Measurements from ENCODE around the gene AQP12A. TPM values are rescaled to one million over a fixed set of nuclear protein-coding genes. Genes with fewer than 3 reads are reported as not detected.
A peak's percentile ranks its signal among the peaks of the same experiment; 100 is the strongest.
"Not testable (repeated sequence)": the region's sequence is repeated elsewhere in the genome, so short reads cannot be mapped to it uniquely, and the experiment has no call there.

Gene AQP12A
- total and polyA plus RNA-seq, 7 experiments from 2014 or later = not detected

DNA sequence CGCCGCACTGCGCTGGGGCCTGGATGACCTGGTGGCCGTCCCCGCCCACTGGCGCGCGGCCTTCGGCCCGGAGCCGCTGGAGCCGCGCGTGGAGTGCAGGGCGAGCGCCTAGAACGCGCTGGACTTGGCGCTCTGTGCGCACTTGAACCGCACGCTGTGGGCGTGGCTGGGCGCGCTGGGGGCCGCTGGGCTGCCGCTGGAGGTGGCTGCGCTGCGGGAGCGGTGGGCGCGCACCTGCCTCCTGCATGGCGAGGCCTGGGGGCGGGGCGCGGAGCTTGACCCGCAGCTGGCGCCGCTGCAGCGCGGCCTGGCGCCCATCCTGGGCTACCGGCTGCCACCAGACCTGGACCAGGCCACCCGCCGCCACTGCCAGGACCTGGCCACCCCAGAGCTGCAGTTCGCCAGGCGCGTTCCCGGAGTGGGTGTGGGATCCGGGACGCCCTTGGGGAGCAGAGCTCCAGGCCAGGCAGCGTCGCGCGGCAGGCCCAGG lies 18.9 kb upstream of the AQP12A start:
- H3K27ac ChIP-seq (ENCODE audit: low read depth, low read length) = no peak overlapping the region
- no peak overlapping the region for H3K4me3 ChIP-seq (ENCODE audit: low read length)
- DNase-seq (no peak), ATAC-seq (no peak)
- H3K36me3 ChIP-seq (ENCODE audit: control insufficient read depth in 2 of 3, insufficient read depth in 3 of 3, low read length in 3 of 3) = no peaks in the 10 kb centered on the region
- Mint-ChIP-seq H3K4me3 (no peak overlapping the region), H3K36me3 (no peaks in the 10 kb centered on the region), H3K27me3 (peaks cover 3 to 45% (median 11%) of the 10 kb centered on the region in 5 donors), H3K27ac (no peak overlapping the region), H3K9me3 (no peaks in the 10 kb centered on the region), H3K4me1 (peaks cover 0 to 2% (median 0%) of the 10 kb centered on the region in 7 donors)
- no peaks in the 10 kb centered on the region for H3K9me3 ChIP-seq (ENCODE audit: control insufficient read depth in 2 of 3, low read length in 3 of 3)
- POLR2A ChIA-PET = no interaction called here
- CTCF ChIA-PET = no interaction called here
- H3K27me3 ChIP-seq (ENCODE audit: control insufficient read depth in 2 of 2, insufficient read depth in 2 of 2, low read length in 2 of 2) = no peaks in the 10 kb centered on the region
- intact Hi-C loops (cut with micrococcal nuclease) = no loop called here
- H3K4me1 ChIP-seq (ENCODE audit: control insufficient read depth in 2 of 2, insufficient read depth in 2 of 2, low read length in 2 of 2) = no peaks in the 10 kb centered on the region

DNA sequence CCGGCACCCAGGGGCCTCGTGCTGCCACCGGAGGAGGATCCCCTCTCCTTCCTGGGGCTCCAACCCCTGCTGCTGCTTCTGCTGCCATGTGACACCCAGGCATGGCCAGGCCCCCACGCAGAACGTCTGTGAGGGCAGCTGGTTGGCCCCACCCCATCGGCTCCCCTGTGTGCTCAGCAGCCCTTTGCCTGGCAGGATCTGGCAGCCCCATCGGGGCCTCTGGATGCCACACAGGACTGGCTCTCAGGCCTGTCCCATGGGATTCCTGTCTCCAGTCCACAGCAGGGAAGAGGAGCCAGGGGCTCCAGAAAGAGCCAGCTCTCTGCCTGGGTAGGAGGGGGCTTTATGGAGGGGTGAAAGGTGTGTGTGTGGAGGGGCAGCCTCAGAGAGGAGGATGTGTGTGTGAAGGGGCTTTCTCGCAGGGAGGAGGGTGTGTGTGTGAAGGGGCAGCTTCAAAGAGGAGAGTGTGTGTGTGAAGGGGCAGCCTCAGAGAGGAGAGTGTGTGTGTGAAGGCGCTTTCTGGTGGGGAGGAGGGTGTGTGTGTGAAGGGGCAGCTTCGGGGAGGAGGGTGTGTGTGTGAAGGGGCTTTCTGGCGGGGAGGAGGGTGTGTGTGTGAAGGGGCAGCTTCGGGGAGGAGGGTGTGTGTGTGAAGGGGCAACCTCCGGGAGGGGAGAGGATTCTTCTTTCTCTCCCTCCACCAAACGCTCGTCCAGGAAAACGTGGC lies 17.0 kb upstream of the AQP12A start:
- intact Hi-C loops (cut with micrococcal nuclease); H3K4me1 Mint-ChIP-seq; H3K27me3 ChIP-seq (ENCODE audit: control insufficient read depth in 2 of 2, insufficient read depth in 2 of 2, low read length in 2 of 2); H3K27ac ChIP-seq (ENCODE audit: low read depth, low read length); H3K9me3 ChIP-seq (ENCODE audit: control insufficient read depth in 2 of 3, low read length in 3 of 3); H3K9me3 Mint-ChIP-seq; DNase-seq; H3K4me3 ChIP-seq (ENCODE audit: low read length); CTCF ChIA-PET; ATAC-seq; H3K4me3 Mint-ChIP-seq; H3K36me3 ChIP-seq (ENCODE audit: control insufficient read depth in 2 of 3, insufficient read depth in 3 of 3, low read length in 3 of 3); H3K27ac Mint-ChIP-seq; H3K36me3 Mint-ChIP-seq; H3K4me1 ChIP-seq (ENCODE audit: control insufficient read depth in 2 of 2, insufficient read depth in 2 of 2, low read length in 2 of 2): not testable (repeated sequence)
- POLR2A ChIA-PET = interaction anchor here (0.7 kb wide), 1 partner anchor 114 kb away, joined by 3 read pairs; the partner anchor contains the start of gene DUSP28
- H3K27me3 Mint-ChIP-seq = peaks cover 0 to 32% (median 11%) of the 10 kb centered on the region in 5 donors

DNA sequence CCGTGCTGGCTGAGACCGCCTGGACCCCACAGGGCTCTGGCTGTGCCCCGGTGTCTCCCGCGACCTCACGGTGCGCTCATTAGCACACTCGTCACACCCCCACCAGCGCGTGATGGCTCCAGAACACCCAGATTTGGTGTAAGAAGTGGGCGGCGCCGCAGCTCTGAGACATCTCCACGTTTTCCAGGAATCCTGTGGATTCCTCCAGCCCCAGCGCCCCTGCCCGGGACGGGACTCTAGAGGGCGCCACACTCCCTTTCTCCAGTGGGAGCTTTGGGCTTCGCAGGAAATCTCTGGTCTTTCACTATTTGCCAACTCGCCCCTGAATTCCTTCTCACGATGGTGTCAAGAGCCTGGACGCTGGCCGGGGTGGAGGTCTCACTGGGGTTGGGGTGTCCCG lies 16.3 kb upstream of the AQP12A start:
- H3K4me3 ChIP-seq (ENCODE audit: low read length); CTCF ChIA-PET; ATAC-seq; DNase-seq; H3K27ac ChIP-seq (ENCODE audit: low read depth, low read length); H3K4me1 Mint-ChIP-seq; H3K4me1 ChIP-seq (ENCODE audit: control insufficient read depth in 2 of 2, insufficient read depth in 2 of 2, low read length in 2 of 2); H3K4me3 Mint-ChIP-seq; H3K36me3 ChIP-seq (ENCODE audit: control insufficient read depth in 2 of 3, insufficient read depth in 3 of 3, low read length in 3 of 3); intact Hi-C loops (cut with micrococcal nuclease); H3K27ac Mint-ChIP-seq; H3K36me3 Mint-ChIP-seq; H3K9me3 ChIP-seq (ENCODE audit: control insufficient read depth in 2 of 3, low read length in 3 of 3); H3K27me3 ChIP-seq (ENCODE audit: control insufficient read depth in 2 of 2, insufficient read depth in 2 of 2, low read length in 2 of 2); H3K9me3 Mint-ChIP-seq: not testable (repeated sequence)
- POLR2A ChIA-PET = interaction anchor here (0.7 kb wide), 1 partner anchor 115 kb away, joined by 3 read pairs; the partner anchor contains the start of gene DUSP28
- H3K27me3 Mint-ChIP-seq = peaks cover 0 to 26% (median 11%) of the 10 kb centered on the region in 5 donors

DNA sequence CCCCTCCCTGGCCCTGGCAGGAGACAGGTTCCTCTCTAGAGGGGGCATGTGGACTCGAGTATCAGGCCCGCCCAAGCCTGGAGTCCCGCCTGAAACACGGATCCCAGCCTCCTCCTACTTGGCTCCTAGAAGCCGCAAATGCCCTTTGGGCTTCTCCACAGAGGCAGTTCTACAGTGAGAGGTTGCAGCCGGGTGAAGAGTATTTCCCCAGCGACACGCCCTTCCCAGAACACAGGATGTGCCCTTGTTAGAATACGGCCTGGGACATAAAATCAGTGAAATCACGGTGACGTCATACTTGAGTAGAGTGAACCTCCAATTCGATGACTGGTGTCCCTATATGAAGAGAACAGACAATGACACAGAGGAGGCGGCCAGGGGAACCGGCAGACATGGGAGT lies 13.6 kb upstream of the AQP12A start:
- H3K27ac ChIP-seq (ENCODE audit: low read depth, low read length); H3K36me3 ChIP-seq (ENCODE audit: control insufficient read depth in 2 of 3, insufficient read depth in 3 of 3, low read length in 3 of 3); H3K4me3 ChIP-seq (ENCODE audit: low read length); H3K27ac Mint-ChIP-seq; H3K9me3 Mint-ChIP-seq; ATAC-seq; H3K36me3 Mint-ChIP-seq; POLR2A ChIA-PET; H3K27me3 Mint-ChIP-seq; H3K27me3 ChIP-seq (ENCODE audit: control insufficient read depth in 2 of 2, insufficient read depth in 2 of 2, low read length in 2 of 2); H3K4me3 Mint-ChIP-seq; CTCF ChIA-PET; DNase-seq; H3K4me1 Mint-ChIP-seq; H3K9me3 ChIP-seq (ENCODE audit: control insufficient read depth in 2 of 3, low read length in 3 of 3); intact Hi-C loops (cut with micrococcal nuclease); H3K4me1 ChIP-seq (ENCODE audit: control insufficient read depth in 2 of 2, insufficient read depth in 2 of 2, low read length in 2 of 2): not testable (repeated sequence)

DNA sequence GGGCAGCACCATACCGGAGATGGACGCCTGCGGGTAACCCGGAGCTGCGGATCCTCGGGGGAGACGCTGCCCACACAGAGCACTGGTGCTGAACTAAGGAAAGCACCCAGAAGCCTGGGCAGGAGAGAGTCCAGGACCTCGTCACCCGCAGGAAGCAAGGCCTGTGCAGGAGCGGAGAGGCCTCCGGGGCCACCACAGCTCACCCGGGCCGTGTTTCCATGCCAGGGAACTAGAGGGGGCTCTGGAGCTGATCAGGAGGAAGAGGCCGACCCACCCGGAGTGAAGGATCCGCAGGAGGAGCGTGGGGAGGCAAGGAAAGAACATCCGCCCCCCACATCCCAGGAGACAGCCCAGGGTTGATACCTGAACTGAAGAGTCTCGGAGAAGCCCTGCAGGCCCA lies 12.8 kb upstream of the AQP12A start:
- H3K27me3 ChIP-seq (ENCODE audit: control insufficient read depth in 2 of 2, insufficient read depth in 2 of 2, low read length in 2 of 2); H3K4me1 ChIP-seq (ENCODE audit: control insufficient read depth in 2 of 2, insufficient read depth in 2 of 2, low read length in 2 of 2); DNase-seq; intact Hi-C loops (cut with micrococcal nuclease); H3K27ac ChIP-seq (ENCODE audit: low read depth, low read length); H3K9me3 ChIP-seq (ENCODE audit: control insufficient read depth in 2 of 3, low read length in 3 of 3); H3K27ac Mint-ChIP-seq; H3K9me3 Mint-ChIP-seq; H3K36me3 ChIP-seq (ENCODE audit: control insufficient read depth in 2 of 3, insufficient read depth in 3 of 3, low read length in 3 of 3); ATAC-seq; H3K27me3 Mint-ChIP-seq; CTCF ChIA-PET; H3K4me3 ChIP-seq (ENCODE audit: low read length); H3K4me1 Mint-ChIP-seq; H3K36me3 Mint-ChIP-seq; H3K4me3 Mint-ChIP-seq; POLR2A ChIA-PET: not testable (repeated sequence)

DNA sequence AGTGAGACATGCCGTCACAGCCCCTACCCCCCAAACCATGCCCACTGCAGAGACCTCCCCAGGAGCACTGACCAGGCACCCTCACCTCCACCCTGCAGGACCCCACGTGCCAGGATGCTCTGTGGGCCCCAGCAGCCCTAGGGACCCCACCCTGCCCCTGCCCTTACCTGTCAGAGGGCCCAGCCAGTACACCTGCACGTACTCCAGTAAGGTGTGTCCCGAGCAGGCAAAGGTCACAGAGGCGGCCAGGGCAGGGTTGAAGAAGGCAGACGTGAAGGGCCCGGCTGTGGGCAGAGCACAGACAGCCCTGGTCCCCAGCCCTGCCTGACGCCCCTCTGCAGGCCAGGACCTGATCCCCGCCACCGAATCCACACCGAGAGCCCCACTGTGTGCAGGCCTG lies 11.5 kb upstream of the AQP12A start:
- H3K4me1 ChIP-seq (ENCODE audit: control insufficient read depth in 2 of 2, insufficient read depth in 2 of 2, low read length in 2 of 2); ATAC-seq; H3K27ac ChIP-seq (ENCODE audit: low read depth, low read length); H3K9me3 Mint-ChIP-seq; CTCF ChIA-PET; H3K27ac Mint-ChIP-seq; intact Hi-C loops (cut with micrococcal nuclease); POLR2A ChIA-PET; H3K4me1 Mint-ChIP-seq; H3K9me3 ChIP-seq (ENCODE audit: control insufficient read depth in 2 of 3, low read length in 3 of 3); H3K4me3 ChIP-seq (ENCODE audit: low read length); H3K4me3 Mint-ChIP-seq; H3K27me3 ChIP-seq (ENCODE audit: control insufficient read depth in 2 of 2, insufficient read depth in 2 of 2, low read length in 2 of 2); H3K36me3 ChIP-seq (ENCODE audit: control insufficient read depth in 2 of 3, insufficient read depth in 3 of 3, low read length in 3 of 3); DNase-seq; H3K27me3 Mint-ChIP-seq; H3K36me3 Mint-ChIP-seq: not testable (repeated sequence)

DNA sequence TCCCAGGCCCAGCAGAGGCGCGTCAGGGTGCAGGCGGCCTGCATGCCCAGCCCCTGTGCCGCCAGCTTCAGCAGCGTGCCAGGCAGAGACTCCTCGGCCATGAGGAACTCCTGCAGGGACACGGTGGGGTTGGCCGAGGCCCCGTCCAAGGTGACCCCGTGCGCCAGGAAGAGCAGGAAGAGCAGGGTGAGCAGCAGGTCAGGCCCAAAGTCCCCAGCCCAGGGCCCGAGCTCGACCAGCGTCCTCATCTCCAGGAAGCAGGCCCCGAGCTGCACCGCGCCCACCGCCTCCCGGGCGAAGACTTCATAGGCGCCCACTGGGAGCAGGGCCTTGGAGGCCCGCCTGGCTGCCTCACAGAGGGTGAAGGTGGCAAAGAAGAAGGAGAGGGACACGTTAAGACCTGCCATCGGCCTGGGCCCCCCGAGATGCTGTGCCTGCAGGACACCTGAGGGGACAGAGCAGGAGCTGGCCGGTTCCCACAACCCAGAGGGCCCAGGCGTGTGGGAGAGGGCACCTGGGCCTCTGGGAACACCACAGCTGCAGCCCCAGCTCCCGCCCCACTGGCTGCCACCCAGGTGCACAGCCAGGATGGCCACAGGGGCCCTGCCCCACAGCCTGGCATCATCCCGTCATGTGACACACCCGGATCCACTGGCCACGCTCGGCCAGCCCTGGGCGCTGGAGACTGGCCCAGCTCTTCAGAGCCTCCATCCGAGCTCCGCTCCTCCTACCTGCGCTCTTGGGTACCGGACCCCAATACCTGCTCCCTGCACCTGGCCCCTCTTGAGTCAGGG lies 9.0 kb upstream of the AQP12A start, which contains the start of gene AQP12B:
Gene AQP12B (minus strand): TSS at position 455 of the 794 bp plus-strand sequence. CDS start 48 bp downstream, at position 407.
- H3K4me1 ChIP-seq (ENCODE audit: control insufficient read depth in 2 of 2, insufficient read depth in 2 of 2, low read length in 2 of 2); H3K27me3 ChIP-seq (ENCODE audit: control insufficient read depth in 2 of 2, insufficient read depth in 2 of 2, low read length in 2 of 2); H3K9me3 Mint-ChIP-seq; CTCF ChIA-PET; DNase-seq; intact Hi-C loops (cut with micrococcal nuclease); H3K36me3 Mint-ChIP-seq; H3K4me1 Mint-ChIP-seq; H3K9me3 ChIP-seq (ENCODE audit: control insufficient read depth in 2 of 3, low read length in 3 of 3); H3K27me3 Mint-ChIP-seq; H3K27ac ChIP-seq (ENCODE audit: low read depth, low read length); H3K36me3 ChIP-seq (ENCODE audit: control insufficient read depth in 2 of 3, insufficient read depth in 3 of 3, low read length in 3 of 3); H3K4me3 ChIP-seq (ENCODE audit: low read length); POLR2A ChIA-PET: not testable (repeated sequence)
- ATAC-seq = peak; percentile 4
- peak within 1 kb of the TSS in 7 of 10 donors; percentile 46 to 76 (median 61) for H3K4me3 Mint-ChIP-seq
- peak within 1 kb of the TSS in 3 of 9 donors; percentile 48 to 77 (median 68) for H3K27ac Mint-ChIP-seq
